T-cell (primary cell): ENCODE data around the gene AGXT. TPM values are rescaled to one million over a fixed set of nuclear protein-coding genes. Genes with fewer than 3 reads are reported as not detected.

Experiments used
- ATAC-seq, 4 experiments: fragments of 200-7000 bp in 3 of 4; fragments of 150-1000 bp in 1 of 4; cut with Tn5 transposase; replicated peaks in 1 of 4; 1 replicate in 3 of 4; 2 replicates in 1 of 4; pipeline ENCODE4 v1.10.0; 2021; ENCODE audit warnings: moderate library complexity in 3 of 4, mild to moderate bottlenecking in 2 of 4, moderate number of reproducible peaks in 1 of 4
- CTCF ChIA-PET, 2 donors: fragments of 300-600 bp; sonication (Branson Sonifier 250); formaldehyde crosslinking; loops; one replicate each; lab custom pipeline; 2022; ENCODE audit warnings: antibody characterized with exemption in 2 of 2; lab: Charles Lee
- POLR2A ChIA-PET, 2 donors: fragments of 300-600 bp; sonication (Branson Sonifier 250); formaldehyde crosslinking; loops; one replicate each; lab custom pipeline; 2022; ENCODE audit warnings: antibody characterized with exemption in 2 of 2; lab: Charles Lee
- DNase-seq, 35 experiments: peaks; one replicate each; pipeline versions ENCODE4 v3.0.0 to v3.0.0-alpha.2; 2013 to 2023
- H3K27ac ChIP-seq: one replicate; pipeline ENCODE4 v1.5.1; 2013; ENCODE audit warnings: low read length
- H3K27me3 ChIP-seq, 2 experiments: replicated peaks in 1 of 2; 1 replicate in 1 of 2; 2 replicates in 1 of 2; pipeline versions ENCODE4 v1.6.1 to v1.7.0; 2013; ENCODE audit warnings: low read length in 1 of 2, mixed read lengths in 1 of 2; ENCODE audit not compliant: control insufficient read depth in 2 of 2, insufficient read depth in 2 of 2; ENCODE audit errors: extremely low read depth in 1 of 2
- H3K36me3 ChIP-seq, 2 donors: 1 replicate in 1 of 2; 2 replicates in 1 of 2; pipeline versions ENCODE4 v1.6.1 to v1.7.0; 2013; ENCODE audit warnings: low read length in 1 of 2; ENCODE audit not compliant: control insufficient read depth in 2 of 2, insufficient read depth in 1 of 2; ENCODE audit errors: extremely low read depth in 1 of 2
- H3K4me1 ChIP-seq, 2 experiments: 1 replicate in 1 of 2; 2 replicates in 1 of 2; pipeline versions ENCODE4 v1.6.1 to v1.7.0; 2013; ENCODE audit warnings: low read length in 2 of 2, mixed read lengths in 1 of 2; ENCODE audit not compliant: insufficient read depth in 2 of 2, control insufficient read depth in 1 of 2; ENCODE audit errors: extremely low read depth in 1 of 2
- H3K4me3 ChIP-seq, 2 donors: 1 replicate in 1 of 2; 2 replicates in 1 of 2; pipeline versions ENCODE4 v1.5.1 to v1.7.0; 2013; ENCODE audit warnings: mild to moderate bottlenecking in 2 of 2, low read length in 1 of 2, moderate library complexity in 1 of 2; ENCODE audit not compliant: control insufficient read depth in 1 of 2; ENCODE audit errors: extremely low read depth in 1 of 2
- H3K9me3 ChIP-seq: 2 replicates; pipeline ENCODE4 v1.7.0; 2013
- H3K27ac Mint-ChIP-seq, 2 donors: one replicate each; pipeline ENCODE4 v1.8.0; 2020 to 2021; ENCODE audit warnings: mild to moderate bottlenecking in 2 of 2, mixed read lengths in 2 of 2
- H3K27me3 Mint-ChIP-seq, 2 donors: one replicate each; pipeline ENCODE4 v1.8.0; 2021 to 2022; ENCODE audit warnings: mixed read lengths in 2 of 2
- H3K36me3 Mint-ChIP-seq: one replicate; pipeline ENCODE4 v1.8.0; 2021; ENCODE audit warnings: mixed read lengths
- H3K4me1 Mint-ChIP-seq, 3 donors: one replicate each; pipeline ENCODE4 v1.8.0; 2020 to 2022; ENCODE audit warnings: mixed read lengths in 3 of 3, mild to moderate bottlenecking in 1 of 3
- H3K4me3 Mint-ChIP-seq, 3 donors: one replicate each; pipeline ENCODE4 v1.8.0; 2020 to 2022; ENCODE audit warnings: mild to moderate bottlenecking in 3 of 3, mixed read lengths in 3 of 3, moderate library complexity in 3 of 3
- H3K9me3 Mint-ChIP-seq, 3 donors: one replicate each; pipeline ENCODE4 v1.8.0; 2020 to 2022; ENCODE audit warnings: mixed read lengths in 3 of 3
- WGBS: methylation state at CpG from one replicate; pipeline ENCODE4 v1.1.5; 2013; ENCODE audit warnings: missing lambda C conversion rate; ENCODE audit not compliant: insufficient coverage; 5-methylcytosine and 5-hydroxymethylcytosine counted together
- total RNA-seq, 35 experiments: library from RNA in 6 of 35; stranded (reverse) in 6 of 35; fragments of 120-200 nt in 1 of 35; gene quantifications; one replicate each; pipeline versions ENCODE4 v1.2.1 to v1.2.4 and lab custom pipeline; 2013 to 2026

The AGXT gene
- total RNA-seq, 5 donors from 2014 or later (not counting 1 experiment from before 2014, with no cell fraction given): 0.41 to 0.88 (median 0.76) TPM; not detected in 2

GRCh38 chr2:240873098-240873788, 4.6 kb downstream of the AGXT start:
- peaks cover 0 to 3% of the 10 kb centered on the region in 2 donors for H3K27me3 Mint-ChIP-seq
- Histone ChIP-seq H3K4me1 (no peaks in the 10 kb centered on the region), H3K27ac (no peak overlapping the region), H3K4me3 (no peak overlapping the region), H3K9me3 (no peaks in the 10 kb centered on the region), H3K36me3 (no peaks in the 10 kb centered on the region), H3K27me3 (peaks cover 0 to 27% of the 10 kb centered on the region in 2 experiments)
- no peaks in the 10 kb centered on the region for H3K36me3 Mint-ChIP-seq
- H3K9me3 Mint-ChIP-seq: no peaks in the 10 kb centered on the region
- H3K4me3 Mint-ChIP-seq: no peak overlapping the region
- H3K4me1 Mint-ChIP-seq: no peaks in the 10 kb centered on the region
- ATAC-seq: no peak
- CTCF ChIA-PET: no interaction called here
- 86% methylated on average over 17 of the region's 21 CpGs for WGBS
- POLR2A ChIA-PET: no interaction called here
- no peak overlapping the region for H3K27ac Mint-ChIP-seq
- no peak for DNase-seq

- 84% methylated on average over 30 of the region's 33 CpGs for WGBS
- Mint-ChIP-seq H3K4me3 (no peak overlapping the region), H3K4me1 (no peaks in the 10 kb centered on the region), H3K27ac (no peak overlapping the region), H3K27me3 (peaks cover 0 to 2% of the 10 kb centered on the region in 2 donors), H3K36me3 (no peaks in the 10 kb centered on the region), H3K9me3 (no peaks in the 10 kb centered on the region)
- ATAC-seq (no peak), DNase-seq (no peak)
- H3K36me3 ChIP-seq: no peaks in the 10 kb centered on the region
- peaks cover 0 to 19% of the 10 kb centered on the region in 2 experiments for H3K27me3 ChIP-seq
- CTCF ChIA-PET: no interaction called here
- H3K27ac ChIP-seq: no peak overlapping the region
- no peaks in the 10 kb centered on the region for H3K4me1 ChIP-seq
- POLR2A ChIA-PET: no interaction called here
- no peaks in the 10 kb centered on the region for H3K9me3 ChIP-seq
- no peak overlapping the region for H3K4me3 ChIP-seq
These were observed 5.4 kb downstream of the AGXT start for GRCh38 chr2:240873805-240874714.

DNA sequence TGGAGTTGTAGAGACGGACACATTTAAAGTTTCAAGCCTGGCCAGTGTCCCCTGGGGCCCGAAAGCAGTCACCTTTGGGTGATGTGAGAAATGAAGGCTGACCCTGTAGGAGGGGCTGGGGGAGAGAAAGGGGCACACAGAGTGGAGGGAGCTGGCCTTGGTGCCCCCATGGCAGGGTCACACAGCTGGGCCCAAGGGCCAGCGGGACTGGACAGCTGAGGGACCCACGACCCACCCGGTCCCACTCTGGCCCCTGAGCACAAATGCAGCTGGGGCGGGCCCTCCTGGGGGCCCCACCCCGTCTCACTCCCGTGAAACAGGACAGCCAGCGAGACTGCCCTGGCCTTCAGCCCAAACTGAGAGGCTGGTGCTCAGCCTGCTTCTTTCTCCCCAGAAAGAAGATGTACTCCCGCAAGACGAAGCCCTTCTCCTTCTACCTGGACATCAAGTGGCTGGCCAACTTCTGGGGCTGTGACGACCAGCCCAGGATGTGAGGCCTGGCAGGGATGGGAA, 6.1 kb downstream of the AGXT start:
- no peaks in the 10 kb centered on the region for H3K4me1 ChIP-seq
- H3K27me3 Mint-ChIP-seq: no peaks in the 10 kb centered on the region
- WGBS: 77% methylated on average over 7 of the region's 12 CpGs
- no peak for ATAC-seq
- no peaks in the 10 kb centered on the region for H3K36me3 Mint-ChIP-seq
- no peak overlapping the region for H3K4me3 Mint-ChIP-seq
- no peak for DNase-seq
- H3K27me3 ChIP-seq: peaks cover 0 to 12% of the 10 kb centered on the region in 2 experiments
- no peak overlapping the region for H3K27ac Mint-ChIP-seq
- H3K9me3 Mint-ChIP-seq: no peaks in the 10 kb centered on the region
- CTCF ChIA-PET: no interaction called here
- no peaks in the 10 kb centered on the region for H3K36me3 ChIP-seq
- H3K27ac ChIP-seq: no peak overlapping the region
- H3K9me3 ChIP-seq: no peaks in the 10 kb centered on the region
- H3K4me3 ChIP-seq: no peak overlapping the region
- no peaks in the 10 kb centered on the region for H3K4me1 Mint-ChIP-seq
- POLR2A ChIA-PET: no interaction called here

DNA sequence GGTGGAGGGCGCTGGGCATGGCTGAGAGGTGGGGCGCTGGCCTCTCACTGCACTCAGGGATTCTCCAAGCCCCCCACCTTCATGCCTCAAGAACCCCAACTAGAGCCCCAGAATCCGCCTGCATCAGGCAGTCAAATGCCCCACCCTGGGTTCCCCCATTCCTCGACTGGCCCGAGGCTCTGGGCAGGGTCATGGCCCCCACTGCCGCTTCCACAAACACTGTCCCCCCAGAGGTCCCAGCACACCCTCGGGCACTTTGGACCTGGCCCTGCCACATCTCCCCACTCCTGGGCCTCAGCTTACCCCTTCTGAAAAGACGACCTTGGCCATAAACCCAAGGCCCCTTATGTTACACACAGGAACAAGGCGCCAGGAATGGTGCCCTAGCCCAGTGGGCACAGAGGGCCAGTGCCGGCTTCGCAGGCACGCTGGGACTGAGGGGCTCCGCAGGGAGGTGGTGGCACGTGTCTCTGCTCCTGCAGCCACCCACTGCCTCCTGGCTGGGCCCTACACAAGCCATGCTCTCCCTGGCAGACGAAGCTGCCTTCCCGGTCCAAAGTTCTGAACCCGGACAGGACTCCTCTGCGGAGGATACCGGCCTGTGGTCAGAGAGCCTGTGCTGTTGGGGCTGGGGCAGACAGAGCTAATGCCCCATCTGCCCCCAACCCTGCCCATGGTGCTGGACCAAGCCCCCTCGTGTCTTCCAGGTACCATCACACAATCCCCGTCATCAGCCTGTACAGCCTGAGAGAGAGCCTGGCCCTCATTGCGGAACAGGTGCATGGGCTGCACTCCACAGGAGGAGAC, 6.8 kb downstream of the AGXT start:
- H3K9me3 Mint-ChIP-seq: no peaks in the 10 kb centered on the region
- no peak overlapping the region for H3K27ac ChIP-seq
- POLR2A ChIA-PET: no interaction called here
- H3K27ac Mint-ChIP-seq: no peak overlapping the region
- H3K4me1 ChIP-seq: no peaks in the 10 kb centered on the region
- peaks cover 0 to 5% of the 10 kb centered on the region in 2 experiments for H3K27me3 ChIP-seq
- H3K27me3 Mint-ChIP-seq: no peaks in the 10 kb centered on the region
- no peaks in the 10 kb centered on the region for H3K4me1 Mint-ChIP-seq
- H3K4me3 ChIP-seq: no peak overlapping the region
- H3K4me3 Mint-ChIP-seq: no peak overlapping the region
- 89% methylated on average over 19 of the region's 22 CpGs for WGBS
- H3K36me3 ChIP-seq: no peaks in the 10 kb centered on the region
- CTCF ChIA-PET: no interaction called here
- no peaks in the 10 kb centered on the region for H3K9me3 ChIP-seq
- ATAC-seq: no peak
- DNase-seq: no peak
- H3K36me3 Mint-ChIP-seq: no peaks in the 10 kb centered on the region

- ChIA-PET POLR2A (no interaction called here), CTCF (no interaction called here)
- Mint-ChIP-seq H3K36me3 (no peaks in the 10 kb centered on the region), H3K27me3 (no peaks in the 10 kb centered on the region), H3K9me3 (no peaks in the 10 kb centered on the region), H3K4me1 (no peaks in the 10 kb centered on the region), H3K27ac (no peak overlapping the region), H3K4me3 (no peak overlapping the region)
- DNase-seq (no peak), ATAC-seq (no peak)
- H3K4me3 ChIP-seq: no peak overlapping the region
- H3K27me3 ChIP-seq: peaks cover 0 to 4% of the 10 kb centered on the region in 2 experiments
- H3K27ac ChIP-seq: no peak overlapping the region
- no peaks in the 10 kb centered on the region for H3K9me3 ChIP-seq
- 58% methylated on average over 5 of the region's 7 CpGs for WGBS
- H3K4me1 ChIP-seq: no peaks in the 10 kb centered on the region
- no peaks in the 10 kb centered on the region for H3K36me3 ChIP-seq
These were observed 7.4 kb downstream of the AGXT start for GRCh38 chr2:240876035-240876474.
